Right renal cortex interstitium (tissue), 3 donors: ENCODE results near the gene MSRB2. TPM values are rescaled to one million over a fixed set of nuclear protein-coding genes. Genes with fewer than 3 reads are reported as not detected.
"Not testable (repeated sequence)": the region's sequence is repeated elsewhere in the genome, so short reads cannot be mapped to it uniquely, and the experiment has no call there.

Source experiments
- DNase-seq, 3 donors: peaks; one replicate each; pipeline ENCODE4 v3.0.0-alpha.2; 2013; ENCODE audit warnings: low read depth in 3 of 3, low spot score in 2 of 3
- polyA plus RNA-seq, 3 donors: library from polyadenylated mRNA; unstranded; fragments of 120-200 nt; gene quantifications; one replicate each; pipeline ENCODE4 v1.2.1, GENCODE V29; 2013; ENCODE audit not compliant: insufficient read length in 3 of 3

The MSRB2 gene
- polyA plus RNA-seq = 10 to 100 TPM; 48.2 to 51.5 (median 49.5) TPM

DNA sequence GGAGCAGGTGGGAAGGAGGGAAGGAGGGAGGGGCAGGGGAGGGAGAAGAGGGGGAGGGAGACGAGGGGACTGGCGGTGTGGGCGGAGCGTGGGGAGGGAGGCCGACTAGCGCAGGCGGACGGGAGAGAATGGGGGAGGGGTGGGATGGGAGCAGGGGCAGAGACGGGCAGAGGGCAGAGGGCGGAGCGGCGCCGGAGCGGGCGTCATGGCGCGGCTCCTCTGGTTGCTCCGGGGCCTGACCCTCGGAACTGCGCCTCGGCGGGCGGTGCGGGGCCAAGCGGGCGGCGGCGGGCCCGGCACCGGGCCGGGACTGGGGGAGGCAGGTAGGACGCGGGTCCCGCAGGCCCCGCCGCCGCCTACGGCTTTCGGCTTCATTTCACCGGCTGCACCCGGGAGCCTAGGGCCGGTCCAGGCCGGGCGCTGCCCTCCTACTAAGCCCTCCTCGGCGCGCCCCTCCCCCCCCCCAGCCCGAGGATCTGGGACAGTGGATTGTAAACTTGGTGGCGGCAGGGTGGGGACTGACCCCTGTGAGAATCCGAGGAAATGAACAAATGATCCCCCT is at the start of gene MSRB2:
Gene MSRB2, plus strand, starts transcription at position 176 of the 562 bp plus-strand sequence. Its CDS starts 30 bp downstream, at position 206.
- DNase-seq = peak in 2 of 3 donors; percentile 74 to 77

DNA sequence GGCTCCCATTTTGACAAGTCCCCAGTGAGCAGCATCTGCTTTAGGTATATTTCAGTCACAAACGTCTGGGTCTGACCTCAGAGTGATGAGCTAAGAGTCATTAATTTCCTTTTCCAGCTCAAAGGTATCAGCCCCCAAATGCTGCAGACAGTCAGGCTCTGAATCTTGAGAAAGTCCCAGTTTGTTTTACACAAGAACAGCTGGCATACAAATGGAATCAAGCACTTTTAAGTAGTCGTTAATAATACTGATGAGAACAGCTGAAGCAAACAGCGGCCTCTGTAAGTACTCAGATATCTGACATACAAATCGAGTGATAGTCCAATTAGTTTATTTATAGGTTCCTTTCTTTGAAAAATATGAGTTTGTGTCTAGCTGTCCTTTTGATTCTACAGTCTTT is 49.4 kb upstream of the MSRB2 start:
- no peak for DNase-seq

DNA sequence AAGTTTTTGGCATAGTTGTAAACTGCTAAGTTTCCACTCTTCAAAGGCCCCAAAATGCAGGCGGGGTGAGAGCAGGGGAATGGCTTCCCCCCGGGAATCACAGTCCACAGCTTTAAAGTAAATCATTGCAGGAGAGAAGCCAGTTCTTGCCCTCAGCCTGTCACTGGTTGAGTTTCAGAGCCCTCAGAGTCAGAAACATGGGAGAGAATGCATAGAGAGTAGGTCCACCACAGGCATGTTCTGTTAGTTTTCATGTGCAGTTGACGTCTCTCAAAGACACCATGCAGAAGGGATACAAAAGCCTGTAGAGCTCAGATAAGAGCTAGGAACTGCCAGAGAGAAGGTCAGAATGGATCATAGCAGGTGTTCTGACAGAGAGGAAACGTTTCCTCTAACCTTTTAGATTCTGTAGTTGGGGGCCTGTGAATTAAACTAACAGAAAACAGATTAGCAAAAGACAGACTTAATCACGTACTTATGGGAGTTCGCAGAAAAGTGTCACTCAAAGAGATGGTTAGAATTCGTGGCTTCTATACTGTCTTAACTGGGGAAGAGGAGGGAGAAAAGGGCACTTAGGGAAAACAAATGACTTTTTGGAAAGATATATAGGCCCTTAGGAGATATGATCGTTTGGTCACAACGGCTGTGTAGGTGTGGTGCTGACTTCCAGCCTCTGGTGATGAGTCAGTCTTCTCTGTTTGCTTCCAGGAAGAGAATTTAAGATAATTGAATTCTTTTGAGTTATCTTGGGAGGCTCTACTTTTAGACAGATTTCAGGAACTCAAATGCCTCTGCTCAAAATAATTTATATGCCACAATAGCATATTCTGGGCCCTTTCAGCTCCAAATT is 48.0 kb upstream of the MSRB2 start:
- DNase-seq = no peak

DNA sequence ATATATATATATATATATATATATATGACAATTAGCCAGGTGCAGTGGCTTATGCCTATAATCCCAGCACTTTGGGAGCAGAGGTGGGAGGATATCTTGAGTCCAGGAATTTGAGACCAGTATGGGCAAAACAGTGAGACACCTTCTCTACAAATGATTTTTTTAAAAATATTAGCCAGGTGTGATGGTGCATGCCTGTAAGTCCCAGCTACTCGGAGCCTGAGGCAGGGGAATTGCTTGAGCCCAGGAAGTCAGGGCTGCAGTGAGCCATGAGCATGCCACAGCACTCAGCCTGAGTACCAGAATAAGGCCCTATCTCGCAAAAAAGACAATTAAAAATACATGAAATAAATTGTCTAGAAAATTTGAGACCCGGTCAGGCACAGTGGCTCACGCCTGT is 47.2 kb upstream of the MSRB2 start:
- no peak for DNase-seq

DNA sequence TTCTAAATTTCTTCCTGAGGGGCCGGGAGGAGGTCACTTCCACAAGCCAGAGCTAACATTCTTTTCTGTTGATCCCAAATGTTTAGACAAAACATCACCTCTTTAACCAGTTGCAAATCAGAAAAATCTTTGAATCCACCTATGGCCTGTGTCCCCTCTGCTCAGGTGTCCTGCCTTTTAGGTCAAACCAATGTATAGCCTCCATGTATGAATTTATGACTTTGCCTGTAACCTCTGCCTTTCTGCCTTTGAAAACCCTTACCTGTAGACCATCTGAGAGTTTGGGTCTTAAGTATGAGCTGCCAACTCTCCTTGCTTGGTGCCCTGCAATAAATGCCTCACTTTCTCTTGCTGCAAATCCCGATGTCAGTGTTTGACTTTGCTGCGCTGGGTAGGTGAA is 44.1 kb upstream of the MSRB2 start:
- no peak for DNase-seq

DNA sequence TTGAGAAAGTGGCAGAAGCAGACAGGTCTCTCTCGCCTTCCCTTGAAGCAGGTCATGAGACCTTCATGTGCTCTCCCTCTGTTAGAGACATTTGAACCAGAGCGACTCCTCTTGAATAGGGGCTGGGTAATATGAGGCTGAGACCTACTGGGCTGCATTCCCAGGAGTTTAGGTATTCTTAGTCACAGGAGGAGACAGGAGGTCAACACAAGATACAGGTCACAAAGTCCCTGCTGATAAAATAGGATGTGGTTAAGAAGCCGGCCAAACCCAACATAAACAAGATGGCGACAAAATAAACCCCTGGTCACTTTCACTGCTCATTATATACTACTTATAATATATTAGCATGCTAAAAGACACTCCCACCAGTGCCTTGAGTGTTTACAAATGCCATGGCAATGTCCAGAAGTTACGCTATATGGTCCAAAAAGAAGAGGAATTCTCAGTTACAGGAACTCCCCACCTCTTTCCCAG is 43.5 kb upstream of the MSRB2 start:
- no peak for DNase-seq

DNA sequence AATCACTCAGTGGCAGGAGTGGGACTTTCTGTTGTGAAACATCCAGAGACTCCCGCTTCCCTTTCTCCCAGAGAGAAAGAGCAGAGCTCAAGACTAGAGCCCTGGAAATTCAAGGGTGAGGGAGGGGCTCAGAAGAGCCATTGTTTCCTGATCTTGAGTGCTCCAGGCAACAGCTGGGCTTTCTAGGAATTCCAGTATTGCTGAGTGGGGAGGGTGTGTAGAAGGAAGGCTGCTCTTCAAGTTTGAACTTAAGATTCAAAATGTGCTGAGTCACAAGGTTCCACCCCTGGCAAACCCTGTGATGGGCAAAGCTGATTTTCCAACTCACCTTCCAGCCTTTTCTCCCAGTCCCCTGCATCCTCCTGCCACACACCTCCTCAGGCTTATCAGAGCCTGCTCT is 42.3 kb upstream of the MSRB2 start:
- no peak for DNase-seq

DNA sequence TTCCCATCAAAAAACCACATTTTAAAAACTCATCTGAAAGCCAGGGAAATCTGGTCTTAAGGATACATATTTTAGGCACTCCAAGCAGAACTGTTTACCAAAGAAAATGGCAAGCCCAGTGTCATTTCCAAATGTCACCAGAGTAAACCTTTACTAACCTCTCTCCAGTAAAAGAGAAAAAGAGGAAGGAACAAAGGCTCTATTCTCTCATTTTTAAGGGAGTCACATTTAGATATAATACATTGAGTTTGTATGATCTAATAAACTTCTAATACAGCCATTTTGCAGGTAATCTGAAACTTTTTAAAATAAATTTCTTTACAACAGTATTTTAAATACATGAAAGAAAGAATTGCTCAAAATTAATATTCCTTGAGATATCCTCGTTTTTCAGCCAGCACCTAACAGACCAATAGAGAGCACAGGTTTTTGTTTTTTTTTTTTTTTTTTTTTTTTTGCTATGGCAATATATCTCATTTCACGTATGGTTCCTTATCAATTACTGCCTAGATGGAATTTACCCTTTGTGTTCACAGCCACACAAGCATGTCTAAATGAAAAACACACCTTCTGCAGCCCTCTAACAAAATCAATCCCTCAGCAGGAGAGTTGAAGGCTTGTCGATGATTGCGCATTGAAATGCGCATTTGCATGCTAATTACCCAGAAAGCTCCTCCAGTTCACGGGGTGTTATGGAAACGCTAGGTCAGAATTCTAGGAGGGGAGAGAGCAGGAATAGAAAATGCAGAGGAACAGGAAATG is 39.8 kb upstream of the MSRB2 start:
- DNase-seq = no peak

DNA sequence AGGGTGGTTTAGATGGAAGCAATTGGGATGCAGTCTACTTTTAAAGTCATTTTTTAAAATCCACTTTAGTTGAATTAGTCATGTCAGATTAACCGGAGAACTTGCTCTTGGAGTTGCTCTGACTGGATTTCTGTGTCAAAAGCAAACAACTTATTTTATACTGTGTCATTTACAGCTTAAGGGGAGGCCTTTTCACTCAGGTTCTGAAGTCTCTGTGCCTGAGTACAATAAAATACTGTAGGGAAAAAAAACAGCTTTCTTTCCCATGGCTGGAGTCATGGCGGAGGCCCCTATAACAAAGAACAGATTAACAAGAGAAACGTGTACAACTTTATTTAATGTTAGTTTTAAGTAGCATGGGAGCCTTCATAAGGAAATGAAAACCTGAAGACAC is 39.2 kb upstream of the MSRB2 start:
- no peak for DNase-seq

DNA sequence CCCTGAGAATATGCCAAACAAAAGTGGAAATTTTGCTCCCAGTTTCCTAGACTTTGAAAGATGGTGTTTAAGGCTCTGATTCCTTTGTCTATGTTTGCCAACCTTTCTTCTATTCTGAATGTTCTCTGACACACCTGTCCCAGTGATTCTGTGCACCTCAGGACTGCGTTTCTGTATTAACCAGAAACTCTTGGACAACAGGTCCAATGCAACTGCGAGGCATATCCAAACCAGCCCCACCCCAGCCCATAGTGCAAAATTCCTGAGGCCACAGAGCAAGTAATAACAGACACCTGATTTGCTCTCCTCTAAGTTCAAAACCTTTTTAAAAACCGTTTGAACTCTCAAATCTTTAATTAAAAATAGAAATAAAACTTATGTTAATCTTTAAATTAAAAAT is 37.0 kb upstream of the MSRB2 start:
- DNase-seq = no peak

DNA sequence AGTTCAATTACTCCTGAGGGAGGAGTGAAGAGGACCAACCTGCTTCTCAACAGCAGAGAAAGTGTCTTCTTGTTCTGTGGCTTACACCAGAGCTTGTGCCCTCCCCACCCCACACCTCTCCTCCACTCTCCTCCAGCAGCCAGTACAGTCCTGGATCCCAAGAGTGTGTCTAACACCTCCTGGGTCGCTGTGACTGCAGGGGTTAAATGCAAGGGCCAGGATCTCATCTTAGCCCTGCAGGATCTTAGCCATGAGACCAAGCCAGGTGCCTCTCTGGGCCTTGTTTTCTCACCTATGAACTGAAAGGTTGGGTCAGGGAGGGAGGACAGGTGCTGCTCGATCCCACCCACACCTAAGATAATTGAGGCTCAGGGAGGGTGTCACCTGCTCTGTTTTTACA is 34.5 kb upstream of the MSRB2 start:
- DNase-seq = no peak

DNA sequence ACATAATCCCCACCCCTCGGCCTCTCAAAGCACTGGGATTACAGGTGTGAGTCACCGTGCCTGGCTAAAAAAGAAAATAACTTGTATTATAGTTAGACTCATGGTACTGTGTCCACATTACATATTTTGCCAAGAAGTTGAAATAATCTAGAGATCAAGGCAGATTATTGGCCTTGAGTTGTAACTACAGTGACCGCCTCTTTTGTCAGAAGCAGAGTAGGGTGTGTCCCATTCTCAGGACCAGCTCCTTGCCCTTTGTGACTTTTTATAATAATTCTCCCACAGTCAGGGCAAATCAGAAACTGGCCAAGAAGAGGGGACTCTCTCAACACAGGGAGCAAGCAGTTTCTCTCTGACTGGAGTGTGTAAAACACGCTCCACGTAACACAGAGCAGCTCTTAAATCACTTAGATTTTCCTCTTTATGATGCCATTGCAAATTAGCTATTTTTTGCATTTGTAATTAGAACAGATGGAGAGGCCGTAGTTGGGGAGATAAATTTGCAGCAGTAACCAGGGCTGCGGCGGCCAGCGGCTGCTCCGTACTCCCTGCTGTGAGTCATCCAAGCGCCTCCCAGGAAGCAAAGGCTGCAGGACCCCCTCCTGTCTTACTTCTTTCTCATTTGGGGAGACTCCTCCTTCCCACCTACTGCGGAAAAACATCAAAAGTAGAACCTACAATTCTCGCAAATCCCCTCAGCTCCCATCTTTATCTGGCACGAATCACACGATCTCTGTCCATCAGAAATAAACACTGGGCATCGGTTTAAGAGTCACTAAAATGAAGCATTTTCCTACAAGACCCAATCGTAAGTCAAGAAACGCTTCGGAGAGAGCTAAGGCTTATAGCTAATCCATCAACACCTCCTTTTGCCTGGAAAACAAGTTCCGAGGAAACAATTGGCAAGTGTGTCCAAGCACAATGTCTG is 32.1 kb upstream of the MSRB2 start:
- no peak for DNase-seq

DNA sequence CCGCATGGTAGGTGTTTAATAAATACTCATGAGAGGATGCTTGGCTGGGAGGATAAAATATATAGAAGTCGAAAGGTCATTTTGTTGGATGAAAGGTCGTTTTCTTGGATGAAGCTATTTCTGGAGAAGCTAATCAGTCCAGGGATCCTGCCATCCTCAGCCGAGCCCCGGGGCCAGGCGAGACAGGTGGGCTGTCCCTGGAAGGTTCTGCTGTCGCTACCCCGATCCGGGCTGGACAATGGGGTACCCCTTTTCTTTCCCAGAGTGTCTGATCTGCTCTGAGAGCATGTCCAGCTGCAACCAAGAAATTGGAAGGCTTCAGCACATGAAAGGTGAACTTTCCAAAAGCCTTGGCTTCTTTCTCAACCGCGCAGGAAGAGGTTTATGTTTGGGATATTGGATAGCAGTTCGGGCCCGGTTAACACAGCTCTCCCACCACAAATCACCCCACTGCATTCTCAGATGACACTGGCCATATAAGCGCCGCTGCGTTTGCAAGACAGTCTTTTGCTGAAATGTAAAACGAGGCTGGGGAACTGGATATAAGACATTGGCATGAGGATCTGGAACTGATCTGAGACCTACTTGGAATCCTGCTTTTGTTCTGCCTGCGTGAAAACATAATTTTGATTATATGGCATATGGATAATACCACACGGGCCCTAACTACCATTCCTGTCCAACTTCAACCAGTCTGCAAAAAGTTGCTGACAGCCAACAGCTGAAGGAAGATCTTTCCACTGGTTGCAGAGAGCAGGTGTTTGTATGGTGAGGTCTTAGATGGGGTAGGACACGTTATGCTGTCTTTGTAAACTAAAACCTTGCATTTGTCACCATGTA is 31.2 kb upstream of the MSRB2 start:
- no peak for DNase-seq

DNA sequence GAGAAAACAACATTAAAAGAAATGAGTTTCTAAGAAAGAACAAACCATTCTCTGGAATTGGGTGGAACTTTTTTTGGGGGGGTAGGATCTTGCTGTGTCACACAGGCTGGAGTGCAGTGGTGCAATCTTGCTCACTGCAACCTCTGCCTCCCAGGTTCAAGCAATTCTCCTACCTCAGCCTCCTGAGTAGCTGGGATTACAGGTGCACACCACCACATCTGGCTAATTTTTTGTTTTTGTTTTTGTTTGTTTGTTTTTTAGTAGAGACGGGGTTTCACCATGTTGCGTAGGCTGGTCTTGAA is 30.6 kb upstream of the MSRB2 start:
- not testable (repeated sequence) for DNase-seq

DNA sequence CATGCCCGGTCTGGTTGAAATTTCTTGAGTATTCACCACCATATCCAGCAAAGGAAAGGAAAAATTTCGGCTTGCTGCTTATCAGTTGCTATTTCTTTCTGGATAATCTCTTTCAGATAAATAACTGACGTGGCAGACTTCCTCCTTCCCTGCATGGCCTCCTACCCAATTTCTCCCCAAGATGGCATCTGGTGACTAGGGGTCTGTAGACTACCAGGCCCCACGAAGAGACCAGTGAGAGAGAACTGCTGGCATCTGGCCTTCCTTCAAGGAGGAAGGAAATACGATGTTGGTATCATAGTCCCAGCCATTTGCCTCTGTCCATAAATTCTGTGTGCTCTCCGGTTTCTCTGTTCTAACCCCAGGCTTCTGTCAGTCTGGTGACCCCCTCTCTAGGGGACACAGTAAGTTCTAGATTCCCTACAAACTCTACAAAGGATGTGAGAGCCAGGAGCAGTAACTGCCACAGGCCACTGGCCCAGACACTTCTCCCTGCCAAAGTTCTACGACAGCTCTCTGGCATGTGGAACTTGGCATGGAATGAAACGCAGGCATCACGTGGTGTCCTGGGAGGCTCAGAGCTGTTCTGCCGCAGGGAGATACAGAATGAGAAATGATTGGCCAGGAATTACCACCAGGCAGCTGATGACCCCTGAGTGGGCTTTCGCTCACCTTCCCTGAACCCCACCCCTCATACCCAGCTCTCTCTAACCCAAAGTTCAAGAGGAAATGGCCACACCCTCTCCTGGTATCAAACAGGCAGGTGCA is 30.0 kb upstream of the MSRB2 start:
- no peak for DNase-seq

DNA sequence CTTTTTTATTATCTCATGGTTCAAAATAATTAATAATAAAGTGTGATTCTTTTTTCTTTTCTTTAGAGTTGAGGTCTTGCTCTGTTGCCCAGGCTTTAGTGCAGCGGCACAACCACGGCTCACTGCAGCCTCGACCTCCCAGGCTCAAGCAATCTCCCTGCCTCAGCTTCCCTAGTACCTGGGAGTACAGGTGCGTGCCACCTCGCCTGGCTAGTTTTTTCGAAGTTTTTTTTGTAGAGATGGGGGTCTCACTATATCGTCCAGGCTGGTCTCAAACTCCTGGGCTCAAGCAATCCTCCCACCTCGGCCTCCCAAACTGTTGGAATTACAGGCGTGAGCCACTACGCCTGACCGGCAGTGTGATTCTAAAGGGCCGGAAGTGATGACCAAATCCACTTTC is 28.0 kb upstream of the MSRB2 start:
- DNase-seq = no peak

DNA sequence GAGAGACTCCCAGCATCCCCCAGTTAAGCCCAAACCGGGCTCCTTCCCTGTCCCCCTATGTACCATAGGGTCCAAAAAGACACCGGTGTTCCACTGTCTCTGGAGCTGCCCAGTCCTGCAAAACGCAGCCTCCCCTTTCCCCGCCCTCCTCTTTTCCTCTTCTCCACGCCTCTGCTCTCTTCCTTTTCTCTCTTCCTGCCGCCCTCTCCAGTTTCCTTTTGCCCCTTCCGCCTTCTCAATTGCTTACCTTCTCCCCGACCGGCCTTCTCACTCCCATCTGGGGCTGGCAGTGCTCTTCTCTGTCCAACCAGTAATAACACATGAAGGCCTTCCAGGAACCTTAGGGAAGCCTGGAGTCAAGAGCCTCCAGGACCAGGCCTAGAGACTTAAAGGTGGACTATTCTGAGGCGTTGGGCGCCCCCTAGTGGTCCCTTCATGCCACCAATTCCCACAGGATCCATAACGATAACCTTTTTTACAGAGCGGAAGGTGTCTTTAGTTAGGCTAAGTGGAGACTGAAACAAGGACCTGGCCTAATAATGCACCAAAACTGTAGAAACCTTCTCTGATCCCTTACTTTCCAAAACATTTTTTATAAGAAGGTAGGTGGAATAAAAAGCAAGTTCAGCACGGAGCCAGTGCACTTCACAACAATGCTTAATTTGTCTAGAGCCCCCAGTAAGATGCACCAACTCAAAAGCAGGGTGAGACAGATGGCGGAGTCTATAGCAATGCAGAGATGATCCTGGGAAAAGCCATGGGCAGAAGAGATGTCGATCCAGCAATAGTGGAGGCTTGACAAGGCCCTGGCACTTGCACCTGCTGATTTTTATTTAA is 27.2 kb upstream of the MSRB2 start:
- DNase-seq = no peak
